HFFc6 (cell line): ENCODE results near the gene TASOR. TPM values are rescaled to one million over a fixed set of nuclear protein-coding genes. Genes with fewer than 3 reads are reported as not detected.
"Not testable (repeated sequence)": the region's sequence is repeated elsewhere in the genome, so short reads cannot be mapped to it uniquely, and the experiment has no call there.

Experiments used
- DNase-seq: peaks from one replicate; pipeline ENCODE4 v3.0.0-alpha.2; 2018
- H3K27ac Mint-ChIP-seq: 2 replicates; pipeline ENCODE4 v1.8.0; 2020; ENCODE audit warnings: mild to moderate bottlenecking, mixed read lengths
- H3K27me3 Mint-ChIP-seq: 2 replicates; pipeline ENCODE4 v1.8.0; 2021; ENCODE audit warnings: mild to moderate bottlenecking, moderate library complexity, mixed read lengths; ENCODE audit not compliant: insufficient read depth
- H3K36me3 Mint-ChIP-seq: 2 replicates; pipeline ENCODE4 v1.8.0; 2021; ENCODE audit warnings: low read depth, mixed read lengths
- H3K4me1 Mint-ChIP-seq: 2 replicates; pipeline ENCODE4 v1.8.0; 2020; ENCODE audit warnings: low read depth, mixed read lengths
- H3K4me3 Mint-ChIP-seq: 2 replicates; pipeline ENCODE4 v1.8.0; 2020; ENCODE audit warnings: mild to moderate bottlenecking, moderate library complexity, mixed read lengths
- H3K9me3 Mint-ChIP-seq: 2 replicates; pipeline ENCODE4 v1.8.0; 2020; ENCODE audit warnings: mild to moderate bottlenecking, mixed read lengths
- long read RNA-seq: library from polyadenylated mRNA; unstranded; transcript quantifications from one replicate; pipeline ENCODE4 v2.0.0, GENCODE V29; 2019
- total RNA-seq, 6 experiments: library from RNA; stranded (reverse); fragmentation: NEBNext Ultra II Directional; extraction: Animal tissue kit (Norgen Biotek cat#: 25700); gene quantifications; 2 replicates in 1 of 6; 3 replicates in 5 of 6; pipeline ENCODE4 v1.2.3, GENCODE V29; 2021
- TF ChIP-seq, protein P1 (sequence below): fragments of 200-600 bp; sonication (generic); IDR thresholded peaks from 2 replicates; pipeline ENCODE4 v1.5.0; 2021; ENCODE audit warnings: antibody characterized with exemption, mild to moderate bottlenecking

TASOR gene
- 10 to 100 TPM; 44.1 to 52.9 (median 47.6) TPM for total RNA-seq
- long read RNA-seq, full-length matches to known transcripts = 2 of 15 reads
- long read RNA-seq, partial matches to known transcripts = 6 of 15 reads
- long read RNA-seq, other reads (novel, unspliced or antisense) = 7 of 15 reads

DNA sequence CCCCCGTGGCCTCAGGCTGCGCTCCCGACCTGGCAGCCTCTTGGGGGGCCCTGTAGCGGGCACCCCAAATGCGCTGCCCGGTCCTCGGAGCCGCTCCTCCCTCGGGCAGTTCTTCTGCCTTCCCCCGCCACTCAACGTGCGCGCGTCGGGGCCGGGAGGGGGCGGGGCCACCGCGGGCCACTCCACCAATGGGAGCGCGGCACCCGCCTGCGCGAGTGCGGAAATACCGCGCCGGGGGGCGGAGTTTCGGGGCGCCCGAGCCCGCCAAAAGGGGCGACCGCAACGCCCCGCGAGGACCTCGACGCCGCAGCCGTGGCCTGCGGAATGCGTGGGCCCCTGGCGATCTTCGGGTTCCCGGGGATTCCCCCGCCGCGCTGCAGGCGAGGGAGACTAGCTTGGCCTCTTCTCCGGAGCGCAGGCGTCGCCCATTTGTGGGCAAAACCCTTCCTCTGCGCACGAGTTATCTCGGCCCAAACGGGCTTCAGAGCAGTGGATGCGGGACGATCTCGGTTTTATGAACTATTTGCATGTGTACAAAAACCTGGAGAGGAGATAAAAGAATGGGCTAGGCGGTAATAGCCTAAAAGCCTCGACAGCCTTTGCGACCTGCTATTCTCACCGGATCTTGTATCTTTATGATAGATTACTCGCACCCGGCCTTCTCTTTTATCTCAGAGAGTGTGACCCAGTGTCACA lies at the start of gene TASOR:
TSS of gene TASOR (minus strand) at position 144 of the 696 bp plus-strand sequence. CDS start 259 bp downstream, outside the sequence.
- Mint-ChIP-seq H3K27ac (peak within 1 kb of the TSS; percentile 95), H3K4me1 (peaks cover 35% of the 10 kb centered on the region), H3K36me3 (peaks cover 42% of the 10 kb centered on the region), H3K27me3 (no peaks in the 10 kb centered on the region; the same call in 1 of the 2 replicates), H3K9me3 (peaks cover 10% of the 10 kb centered on the region), H3K4me3 (peak within 1 kb of the TSS; percentile 90)
- TF ChIP-seq, protein P1, sequence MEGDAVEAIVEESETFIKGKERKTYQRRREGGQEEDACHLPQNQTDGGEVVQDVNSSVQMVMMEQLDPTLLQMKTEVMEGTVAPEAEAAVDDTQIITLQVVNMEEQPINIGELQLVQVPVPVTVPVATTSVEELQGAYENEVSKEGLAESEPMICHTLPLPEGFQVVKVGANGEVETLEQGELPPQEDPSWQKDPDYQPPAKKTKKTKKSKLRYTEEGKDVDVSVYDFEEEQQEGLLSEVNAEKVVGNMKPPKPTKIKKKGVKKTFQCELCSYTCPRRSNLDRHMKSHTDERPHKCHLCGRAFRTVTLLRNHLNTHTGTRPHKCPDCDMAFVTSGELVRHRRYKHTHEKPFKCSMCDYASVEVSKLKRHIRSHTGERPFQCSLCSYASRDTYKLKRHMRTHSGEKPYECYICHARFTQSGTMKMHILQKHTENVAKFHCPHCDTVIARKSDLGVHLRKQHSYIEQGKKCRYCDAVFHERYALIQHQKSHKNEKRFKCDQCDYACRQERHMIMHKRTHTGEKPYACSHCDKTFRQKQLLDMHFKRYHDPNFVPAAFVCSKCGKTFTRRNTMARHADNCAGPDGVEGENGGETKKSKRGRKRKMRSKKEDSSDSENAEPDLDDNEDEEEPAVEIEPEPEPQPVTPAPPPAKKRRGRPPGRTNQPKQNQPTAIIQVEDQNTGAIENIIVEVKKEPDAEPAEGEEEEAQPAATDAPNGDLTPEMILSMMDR = no peak
- DNase-seq = peak; percentile 54

- H3K4me1 Mint-ChIP-seq = no peaks in the 10 kb centered on the region
- H3K9me3 Mint-ChIP-seq = no peaks in the 10 kb centered on the region
- TF ChIP-seq, protein P1 = no peak
- no peak overlapping the region; the same call in 1 of the 2 replicates for H3K27ac Mint-ChIP-seq
- no peaks in the 10 kb centered on the region for H3K27me3 Mint-ChIP-seq
- H3K36me3 Mint-ChIP-seq = peaks cover 14% of the 10 kb centered on the region; the same call in 1 of the 2 replicates
- DNase-seq = no peak
- H3K4me3 Mint-ChIP-seq = no peak overlapping the region
Observed at GRCh38 chr3:56732109-56732508, 49.0 kb upstream of the TASOR start.

DNA sequence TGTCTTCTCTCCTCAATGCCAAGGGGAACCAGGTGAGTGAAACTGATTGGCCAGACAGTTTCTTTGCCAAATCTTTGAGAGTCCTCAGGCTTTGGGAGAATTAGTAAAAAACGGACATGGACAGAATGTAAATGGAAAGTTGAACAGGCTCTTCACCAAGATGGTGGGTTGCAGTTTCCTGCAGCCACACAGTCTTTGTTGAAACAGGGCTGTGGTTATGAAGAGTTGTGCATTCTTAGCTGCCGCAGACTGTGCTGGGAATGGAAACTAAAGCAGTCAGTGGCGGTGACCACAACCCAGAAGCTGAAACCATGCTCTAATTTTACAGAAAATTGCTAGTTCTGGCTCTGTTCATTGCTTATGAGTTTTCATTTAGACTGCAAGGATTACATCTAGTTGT lies 42.1 kb upstream of the TASOR start:
- Mint-ChIP-seq H3K9me3 (no peaks in the 10 kb centered on the region), H3K4me1 (no peaks in the 10 kb centered on the region), H3K4me3 (no peak overlapping the region), H3K27ac (no peak overlapping the region), H3K36me3 (peaks cover 6% of the 10 kb centered on the region; the same call in 1 of the 2 replicates), H3K27me3 (no peaks in the 10 kb centered on the region)
- DNase-seq = no peak
- TF ChIP-seq, protein P1 = no peak

DNA sequence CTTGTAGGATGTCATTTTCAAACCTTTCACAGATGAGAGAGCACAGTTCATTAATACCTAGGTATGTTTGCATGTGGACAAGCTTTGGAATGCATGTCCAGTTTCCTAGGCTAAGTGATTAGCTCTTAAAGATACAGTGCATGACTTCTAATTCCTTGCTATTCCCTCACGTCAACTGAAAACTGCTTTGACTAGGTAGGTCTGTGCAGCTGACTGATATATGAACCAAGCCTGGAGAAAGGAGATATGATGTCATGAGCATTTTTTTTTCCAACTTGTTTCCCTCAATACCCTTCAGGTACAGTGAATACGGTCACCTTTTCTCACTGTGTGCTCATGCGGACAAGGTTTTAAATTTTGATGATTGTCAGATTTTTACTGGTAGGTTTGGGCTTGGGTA lies 41.6 kb upstream of the TASOR start:
- TF ChIP-seq, protein P1 = no peak
- H3K36me3 Mint-ChIP-seq = peaks cover 6% of the 10 kb centered on the region; the same call in 1 of the 2 replicates
- H3K4me3 Mint-ChIP-seq = no peak overlapping the region
- no peak for DNase-seq
- H3K27ac Mint-ChIP-seq = no peak overlapping the region
- H3K9me3 Mint-ChIP-seq = no peaks in the 10 kb centered on the region
- peaks cover 3% of the 10 kb centered on the region; the same call in 1 of the 2 replicates for H3K27me3 Mint-ChIP-seq
- H3K4me1 Mint-ChIP-seq = no peaks in the 10 kb centered on the region

DNA sequence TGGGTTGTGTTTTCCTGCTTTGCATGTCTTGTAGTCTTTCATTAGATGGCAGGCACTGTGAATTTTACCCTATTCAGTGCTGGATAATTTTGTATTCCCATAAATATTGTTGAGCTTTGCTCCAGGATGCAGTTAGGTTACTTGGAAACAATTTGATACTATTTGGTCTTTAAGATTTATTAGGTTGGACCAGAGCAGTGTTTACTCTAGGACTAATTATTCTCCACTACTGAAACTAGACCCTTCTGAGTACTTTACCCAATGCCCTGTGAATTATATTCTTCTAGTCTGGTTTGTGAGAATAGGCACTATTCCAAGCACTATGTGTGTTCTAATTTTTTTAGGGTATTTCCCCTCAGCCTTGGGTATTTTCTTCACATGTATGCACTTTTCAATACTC lies 37.8 kb upstream of the TASOR start:
- no peak overlapping the region for H3K27ac Mint-ChIP-seq

DNA sequence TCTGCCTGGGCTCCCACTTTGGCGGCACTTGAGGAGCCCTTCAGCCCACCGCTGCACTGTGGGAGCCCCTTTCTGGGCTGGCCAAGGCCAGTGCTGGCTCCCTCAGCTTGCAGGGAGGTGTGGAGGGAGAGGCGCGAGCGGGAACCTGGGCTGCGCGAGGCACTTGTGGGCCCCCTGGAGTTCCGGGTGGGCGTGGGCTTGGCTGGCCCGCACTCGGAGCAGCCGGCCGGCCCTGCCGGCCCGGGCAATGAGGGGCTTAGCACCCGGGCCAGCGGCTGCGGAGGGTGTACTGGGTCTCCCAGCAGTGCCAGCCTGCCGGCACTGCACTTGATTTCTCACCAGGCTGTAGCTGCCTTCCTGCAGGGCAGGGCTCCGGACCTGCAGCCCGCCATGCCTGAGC lies 35.7 kb upstream of the TASOR start:
- not testable (repeated sequence) for H3K9me3 Mint-ChIP-seq, H3K27me3 Mint-ChIP-seq, H3K27ac Mint-ChIP-seq, H3K4me3 Mint-ChIP-seq, H3K4me1 Mint-ChIP-seq, H3K36me3 Mint-ChIP-seq, DNase-seq

More for the DNA sequence above, 37.8 kb upstream of the TASOR start:
- DNase-seq = no peak
- Mint-ChIP-seq H3K9me3 (no peaks in the 10 kb centered on the region), H3K27me3 (peaks cover 8% of the 10 kb centered on the region; the same call in 1 of the 2 replicates), H3K4me3 (no peak overlapping the region), H3K4me1 (no peaks in the 10 kb centered on the region), H3K36me3 (no peaks in the 10 kb centered on the region; the same call in none of the 2 replicates)
- TF ChIP-seq, protein P1 = no peak
